ENCODE results near the gene STUB1. TPM values are rescaled to one million over a fixed set of nuclear protein-coding genes. Genes with fewer than 3 reads are reported as not detected.

Gene STUB1
- total and polyA plus RNA-seq, 9 donors = 70.7 to 115 (median 98.8) TPM

Other genes with a start within 250 kb of the STUB1 start
- 17.2 TPM for gene CAPN15, start 152.7 kb upstream of the STUB1 start, total RNA-seq
- gene CAPN15, start 152.7 kb upstream of the STUB1 start, polyA plus RNA-seq (ENCODE audit: insufficient read depth in 1 of 8, insufficient read length in 8 of 8, low replicate concordance in 1 of 8) = 10 to 100 TPM; 20.0 to 36.7 (median 30.5) TPM
- 0.13 TPM for gene PRR35, start 120.0 kb upstream of the STUB1 start, total RNA-seq
- under 1 TPM in 7 of 8 donors, not detected in 1; 0.07 to 0.30 (median 0.13) TPM for gene PRR35, start 120.0 kb upstream of the STUB1 start, polyA plus RNA-seq (ENCODE audit: insufficient read depth in 1 of 8, insufficient read length in 8 of 8, low replicate concordance in 1 of 8)
- 1.5 TPM for gene NHLRC4, start 113.4 kb upstream of the STUB1 start, total RNA-seq
- 1 to 10 TPM; 1.3 to 1.8 (median 1.5) TPM for gene NHLRC4, start 113.4 kb upstream of the STUB1 start, polyA plus RNA-seq (ENCODE audit: insufficient read depth in 1 of 8, insufficient read length in 8 of 8, low replicate concordance in 1 of 8)
- 12.2 TPM for gene PIGQ, start 110.4 kb upstream of the STUB1 start, total RNA-seq
- 10 to 100 TPM; 14.1 to 23.2 (median 19.2) TPM for gene PIGQ, start 110.4 kb upstream of the STUB1 start, polyA plus RNA-seq (ENCODE audit: insufficient read depth in 1 of 8, insufficient read length in 8 of 8, low replicate concordance in 1 of 8)
- gene RAB40C, start 90.3 kb upstream of the STUB1 start, total RNA-seq = 9.4 TPM
- gene RAB40C, start 90.3 kb upstream of the STUB1 start, polyA plus RNA-seq (ENCODE audit: insufficient read depth in 1 of 8, insufficient read length in 8 of 8, low replicate concordance in 1 of 8) = 10 to 100 TPM; 10.3 to 15.4 (median 13.2) TPM
- 0.22 TPM for gene WFIKKN1, start 49.4 kb upstream of the STUB1 start, total RNA-seq
- under 1 TPM; 0.12 to 0.82 (median 0.39) TPM for gene WFIKKN1, start 49.4 kb upstream of the STUB1 start, polyA plus RNA-seq (ENCODE audit: insufficient read depth in 1 of 8, insufficient read length in 8 of 8, low replicate concordance in 1 of 8)
- gene METTL26, start 44.1 kb upstream of the STUB1 start, total RNA-seq = 47.9 TPM
- 10 to 100 TPM; 39.3 to 59.1 (median 42.5) TPM for gene METTL26, start 44.1 kb upstream of the STUB1 start, polyA plus RNA-seq (ENCODE audit: insufficient read depth in 1 of 8, insufficient read length in 8 of 8, low replicate concordance in 1 of 8)
- gene MCRIP2, start 38.6 kb upstream of the STUB1 start, total RNA-seq = 18.6 TPM
- gene MCRIP2, start 38.6 kb upstream of the STUB1 start, polyA plus RNA-seq (ENCODE audit: insufficient read depth in 1 of 8, insufficient read length in 8 of 8, low replicate concordance in 1 of 8) = 10 to 100 TPM in 4 of 8 donors, 1 to 10 TPM in 4; 7.7 to 16.8 (median 10.8) TPM
- gene WDR90, start 31.0 kb upstream of the STUB1 start, total RNA-seq = 12.3 TPM
- 10 to 100 TPM; 10.6 to 30.5 (median 20.3) TPM for gene WDR90, start 31.0 kb upstream of the STUB1 start, polyA plus RNA-seq (ENCODE audit: insufficient read depth in 1 of 8, insufficient read length in 8 of 8, low replicate concordance in 1 of 8)
- 31.6 TPM for gene RHOT2, start 12.3 kb upstream of the STUB1 start, total RNA-seq
- gene RHOT2, start 12.3 kb upstream of the STUB1 start, polyA plus RNA-seq (ENCODE audit: insufficient read depth in 1 of 8, insufficient read length in 8 of 8, low replicate concordance in 1 of 8) = 10 to 100 TPM; 45.1 to 88.7 (median 66.5) TPM
- gene RHBDL1, start 4.7 kb upstream of the STUB1 start, total RNA-seq = 1.3 TPM
- 1 to 10 TPM in 6 of 8 donors, under 1 TPM in 2; 0.84 to 2.6 (median 1.7) TPM for gene RHBDL1, start 4.7 kb upstream of the STUB1 start, polyA plus RNA-seq (ENCODE audit: insufficient read depth in 1 of 8, insufficient read length in 8 of 8, low replicate concordance in 1 of 8)
- gene JMJD8, start 3.9 kb downstream of the STUB1 start, total RNA-seq = 20.7 TPM
- 10 to 100 TPM; 27.3 to 40.2 (median 34.5) TPM for gene JMJD8, start 3.9 kb downstream of the STUB1 start, polyA plus RNA-seq (ENCODE audit: insufficient read depth in 1 of 8, insufficient read length in 8 of 8, low replicate concordance in 1 of 8)
- gene WDR24, start 10.0 kb downstream of the STUB1 start, total RNA-seq = 2.0 TPM
- 10 to 100 TPM in 1 of 8 donors, 1 to 10 TPM in 7; 7.1 to 10.5 (median 8.9) TPM for gene WDR24, start 10.0 kb downstream of the STUB1 start, polyA plus RNA-seq (ENCODE audit: insufficient read depth in 1 of 8, insufficient read length in 8 of 8, low replicate concordance in 1 of 8)
- gene FBXL16, start 25.4 kb downstream of the STUB1 start, total RNA-seq = not detected
- gene FBXL16, start 25.4 kb downstream of the STUB1 start, polyA plus RNA-seq (ENCODE audit: insufficient read depth in 1 of 8, insufficient read length in 8 of 8, low replicate concordance in 1 of 8) = under 1 TPM; 0.18 to 0.87 (median 0.42) TPM
- 35.6 TPM for gene METRN, start 34.7 kb downstream of the STUB1 start, total RNA-seq
- 10 to 100 TPM; 33.3 to 49.6 (median 34.9) TPM for gene METRN, start 34.7 kb downstream of the STUB1 start, polyA plus RNA-seq (ENCODE audit: insufficient read depth in 1 of 8, insufficient read length in 8 of 8, low replicate concordance in 1 of 8)
- 29.8 TPM for gene ANTKMT, start 40.7 kb downstream of the STUB1 start, total RNA-seq
- gene ANTKMT, start 40.7 kb downstream of the STUB1 start, polyA plus RNA-seq (ENCODE audit: insufficient read depth in 1 of 8, insufficient read length in 8 of 8, low replicate concordance in 1 of 8) = 10 to 100 TPM; 14.1 to 22.8 (median 16.0) TPM
- 0.18 TPM for gene CCDC78, start 46.0 kb downstream of the STUB1 start, total RNA-seq
- 1 to 10 TPM in 7 of 8 donors, under 1 TPM in 1; 0.77 to 2.1 (median 1.3) TPM for gene CCDC78, start 46.0 kb downstream of the STUB1 start, polyA plus RNA-seq (ENCODE audit: insufficient read depth in 1 of 8, insufficient read length in 8 of 8, low replicate concordance in 1 of 8)
- 1.7 TPM for gene HAGHL, start 46.7 kb downstream of the STUB1 start, total RNA-seq
- 1 to 10 TPM; 1.8 to 4.7 (median 2.9) TPM for gene HAGHL, start 46.7 kb downstream of the STUB1 start, polyA plus RNA-seq (ENCODE audit: insufficient read depth in 1 of 8, insufficient read length in 8 of 8, low replicate concordance in 1 of 8)
- 18.3 TPM for gene CIAO3, start 60.6 kb downstream of the STUB1 start, total RNA-seq
- gene CIAO3, start 60.6 kb downstream of the STUB1 start, polyA plus RNA-seq (ENCODE audit: insufficient read depth in 1 of 8, insufficient read length in 8 of 8, low replicate concordance in 1 of 8) = 10 to 100 TPM; 14.3 to 19.6 (median 17.5) TPM
- gene MSLN, start 80.3 kb downstream of the STUB1 start, total RNA-seq = 0.31 TPM
- gene MSLN, start 80.3 kb downstream of the STUB1 start, polyA plus RNA-seq (ENCODE audit: insufficient read depth in 1 of 8, insufficient read length in 8 of 8, low replicate concordance in 1 of 8) = 1 to 10 TPM in 4 of 8 donors, under 1 TPM in 4; 0.23 to 6.9 (median 0.93) TPM
- gene RPUSD1, start 108.0 kb downstream of the STUB1 start, total RNA-seq = 9.4 TPM
- gene RPUSD1, start 108.0 kb downstream of the STUB1 start, polyA plus RNA-seq (ENCODE audit: insufficient read depth in 1 of 8, insufficient read length in 8 of 8, low replicate concordance in 1 of 8) = 10 to 100 TPM; 10.0 to 13.9 (median 12.0) TPM
- gene CHTF18, start 108.2 kb downstream of the STUB1 start, total RNA-seq = 14.5 TPM
- 10 to 100 TPM; 11.5 to 27.1 (median 18.0) TPM for gene CHTF18, start 108.2 kb downstream of the STUB1 start, polyA plus RNA-seq (ENCODE audit: insufficient read depth in 1 of 8, insufficient read length in 8 of 8, low replicate concordance in 1 of 8)
- not detected for gene GNG13, start 120.3 kb downstream of the STUB1 start, total RNA-seq
- gene GNG13, start 120.3 kb downstream of the STUB1 start, polyA plus RNA-seq (ENCODE audit: insufficient read depth in 1 of 8, insufficient read length in 8 of 8, low replicate concordance in 1 of 8) = under 1 TPM in 1 of 8 donors, not detected in 7; 0.20 TPM

Measured in muscle of leg (tissue), 9 donors.